B cell (primary cell): ENCODE measurements around the gene MFRP. TPM values are rescaled to one million over a fixed set of nuclear protein-coding genes. Genes with fewer than 3 reads are reported as not detected.

Experiments
- ATAC-seq: fragments of 200-7000 bp; cut with Tn5 transposase; one replicate; pipeline ENCODE4 v1.10.0; 2021; ENCODE audit warnings: low read depth, mild to moderate bottlenecking, moderate number of reproducible peaks, moderate library complexity
- CTCF ChIA-PET: fragments of 350-600 bp; sonication (Branson Sonifier 250); formaldehyde crosslinking; loops from one replicate; lab custom pipeline; 2021; ENCODE audit warnings: antibody characterized with exemption, inconsistent platforms; lab: Charles Lee
- POLR2A ChIA-PET: fragments of 350-600 bp; sonication (Branson Sonifier 250); formaldehyde crosslinking; loops from one replicate; lab custom pipeline; 2021; ENCODE audit warnings: antibody characterized with exemption; lab: Charles Lee
- DNase-seq: peaks from one replicate; pipeline ENCODE4 v3.0.0; 2013
- H2AFZ ChIP-seq: 2 replicates; pipeline ENCODE4 v1.6.1; 2012; ENCODE audit warnings: mild to moderate bottlenecking, low read depth, low read length; ENCODE audit not compliant: insufficient read depth, poor library complexity, severe bottlenecking
- H3K27ac ChIP-seq, 2 donors: 1 replicate in 1 of 2; 2 replicates in 1 of 2; pipeline ENCODE4 v1.5.1; 2012 to 2013; ENCODE audit warnings: low read length in 2 of 2, mild to moderate bottlenecking in 2 of 2, moderate library complexity in 1 of 2
- H3K27me3 ChIP-seq, 4 experiments: fragments of 200-600 bp in 1 of 4; sonication (generic) in 1 of 4; replicated peaks in 1 of 4; 1 replicate in 2 of 4; 2 replicates in 2 of 4; pipeline versions ENCODE4 v1.6.1 to v1.7.0; 2013 to 2016; ENCODE audit warnings: low read length in 3 of 4, mild to moderate bottlenecking in 2 of 4, mixed read lengths in 1 of 4, moderate library complexity in 1 of 4; ENCODE audit not compliant: insufficient read depth in 4 of 4, control insufficient read depth in 3 of 4; ENCODE audit errors: control extremely low read depth in 1 of 4
- H3K36me3 ChIP-seq, 2 experiments: replicated peaks in 1 of 2; 1 replicate in 1 of 2; 2 replicates in 1 of 2; pipeline versions ENCODE4 v1.6.1 to v1.7.1; 2013; ENCODE audit warnings: low read length in 1 of 2; ENCODE audit not compliant: insufficient read depth in 2 of 2, control insufficient read depth in 1 of 2; ENCODE audit errors: control extremely low read depth in 1 of 2, extremely low read depth in 1 of 2
- H3K4me1 ChIP-seq, 2 donors: fragments of 200-600 bp in 1 of 2; sonication (generic) in 1 of 2; 1 replicate in 1 of 2; 2 replicates in 1 of 2; pipeline versions ENCODE4 v1.5.1 to v1.6.1; 2013 to 2017; ENCODE audit warnings: low read length in 2 of 2; ENCODE audit not compliant: control insufficient read depth in 2 of 2, insufficient read depth in 2 of 2
- H3K4me2 ChIP-seq: replicated peaks from 2 replicates; pipeline ENCODE3; 2012; ENCODE audit warnings: mild to moderate bottlenecking, low read depth, low read length; ENCODE audit not compliant: poor library complexity, severe bottlenecking
- H3K4me3 ChIP-seq, 5 experiments: fragments of 200-600 bp in 1 of 5; sonication (generic) in 1 of 5; 1 replicate in 3 of 5; 2 replicates in 2 of 5; pipeline versions ENCODE4 v1.5.1 to v1.7.0; 2011 to 2016; ENCODE audit warnings: low read length in 4 of 5, mild to moderate bottlenecking in 4 of 5, low read depth in 2 of 5, control low read depth in 1 of 5, moderate library complexity in 1 of 5; ENCODE audit not compliant: insufficient read depth in 1 of 5; ENCODE audit errors: control extremely low read depth in 1 of 5, extremely low read depth in 1 of 5
- H3K79me2 ChIP-seq: fragments of 200-600 bp; sonication (generic); one replicate; pipeline ENCODE4 v1.6.0; 2016; ENCODE audit warnings: low read length; ENCODE audit not compliant: control insufficient read depth, insufficient read depth
- H3K9ac ChIP-seq: fragments of 200-600 bp; sonication (generic); 2 replicates; pipeline ENCODE4 v1.6.1; 2017; ENCODE audit warnings: mild to moderate bottlenecking, low read length, moderate library complexity
- H3K9me3 ChIP-seq, 3 donors: one replicate each; pipeline versions ENCODE4 v1.6.1 to v1.7.1; 2013; ENCODE audit warnings: low read length in 2 of 3; ENCODE audit not compliant: control insufficient read depth in 2 of 3, insufficient read depth in 1 of 3; ENCODE audit errors: control extremely low read depth in 1 of 3
- H4K20me1 ChIP-seq: 2 replicates; pipeline ENCODE4 v1.6.0; 2012; ENCODE audit warnings: mild to moderate bottlenecking, low read length; ENCODE audit not compliant: insufficient read depth, control insufficient read depth, poor library complexity, severe bottlenecking
- H3K27ac Mint-ChIP-seq: one replicate; pipeline ENCODE4 v1.8.0; 2021; ENCODE audit warnings: mixed read lengths
- H3K27me3 Mint-ChIP-seq: one replicate; pipeline ENCODE4 v1.8.0; 2021; ENCODE audit warnings: mixed read lengths
- H3K4me1 Mint-ChIP-seq: one replicate; pipeline ENCODE4 v1.8.0; 2021; ENCODE audit warnings: mixed read lengths
- H3K4me3 Mint-ChIP-seq: one replicate; pipeline ENCODE4 v1.8.0; 2021; ENCODE audit warnings: mixed read lengths
- H3K9me3 Mint-ChIP-seq: one replicate; pipeline ENCODE4 v1.8.0; 2022; ENCODE audit warnings: mixed read lengths; ENCODE audit not compliant: insufficient read depth
- CTCF ChIP-seq: fragments of 200-600 bp; IDR thresholded peaks from one replicate; pipeline ENCODE4 v1.8.0; 2022; ENCODE audit warnings: antibody characterized with exemption, mild to moderate bottlenecking
- EZH2 ChIP-seq: IDR thresholded peaks from 2 replicates; pipeline ENCODE4 v1.6.1; 2012; ENCODE audit warnings: borderline replicate concordance, low read depth, mild to moderate bottlenecking, moderate library complexity, low read length; ENCODE audit not compliant: insufficient read depth, poor library complexity, severe bottlenecking
- WGBS: methylation state at CpG from one replicate; pipeline ENCODE4 v1.1.5; 2013; ENCODE audit warnings: missing lambda C conversion rate; ENCODE audit not compliant: insufficient coverage; 5-methylcytosine and 5-hydroxymethylcytosine counted together
- intact Hi-C: fragments of 100-400 bp; cut with micrococcal nuclease; formaldehyde crosslinking; loops from one replicate; pipeline ENCODE4 v1.10.0; 2022
- polyA plus RNA-seq: library from polyadenylated mRNA; depleted of rRNA; stranded (reverse); fragments of >200 nt; gene quantifications from 2 replicates; pipeline ENCODE4 v1.2.3, GENCODE V29; 2012
- total RNA-seq, 2 donors: library from RNA; stranded (reverse); fragments of 120-200 nt in 1 of 2; gene quantifications; 1 replicate in 1 of 2; 2 replicates in 1 of 2; pipeline versions ENCODE4 v1.2.3 to v1.2.4, GENCODE V29; 2013 to 2022

The MFRP gene
- total and polyA plus RNA-seq, 2 donors (not counting 1 experiment from before 2014, with no cell fraction given), result not detected

- TF ChIP-seq EZH2, result no peak
- TF ChIP-seq CTCF, result peak; percentile 87
- Histone ChIP-seq H3K27me3 (peaks cover 0 to 16% (median 4%) of the 10 kb centered on the region in 4 experiments), H3K27ac (no peak overlapping the region), H3K36me3 (no peaks in the 10 kb centered on the region), H3K4me3 (no peak overlapping the region), H3K9ac (no peak overlapping the region), H3K4me1 (peaks cover 9 to 25% of the 10 kb centered on the region in 2 donors), H3K4me2 (no peak overlapping the region), H3K9me3 (peaks cover 0 to 4% (median 0%) of the 10 kb centered on the region in 3 donors), H2AFZ (peak overlapping the region; percentile 0), H3K79me2 (no peaks in the 10 kb centered on the region), H4K20me1 (no peaks in the 10 kb centered on the region)
- ATAC-seq, result no peak
- Mint-ChIP-seq H3K9me3 (no peaks in the 10 kb centered on the region), H3K4me3 (peak overlapping the region; percentile 44), H3K4me1 (peaks cover 26% of the 10 kb centered on the region), H3K27ac (no peak overlapping the region), H3K27me3 (peaks cover 5% of the 10 kb centered on the region)
- 31% methylated on average over 7 of the region's 8 CpGs for WGBS
- intact Hi-C loops, result loop anchor here (1.0 kb wide), 2 partner anchors 118 to 155 kb away; partner anchors contain the start of gene NLRX1
- DNase-seq, result peak; percentile 81
- ChIA-PET CTCF (interaction anchor here (0.6 to 4.5 kb wide), 29 partner anchors 9 to 229 kb away, joined by 3 to 45 read pairs (median 5); partner anchors contain the start of genes C2CD2L, CBL, DPAGT1 and RNF26), POLR2A (no interaction called here)
Measured at GRCh38 chr11:119323532-119324033, 22.9 kb downstream of the MFRP start.

- H3K4me1 Mint-ChIP-seq, result peaks cover 27% of the 10 kb centered on the region
Measured at GRCh38 chr11:119322921-119323531, 23.5 kb downstream of the MFRP start.

More at GRCh38 chr11:119322921-119323531, 23.5 kb downstream of the MFRP start:
- no peak overlapping the region for H3K4me3 ChIP-seq
- intact Hi-C loops, result loop anchor here (1.0 kb wide), 2 partner anchors 118 to 155 kb away; partner anchors contain the start of gene NLRX1
- Mint-ChIP-seq H3K9me3 (no peaks in the 10 kb centered on the region), H3K4me3 (no peak overlapping the region), H3K27me3 (peaks cover 5% of the 10 kb centered on the region), H3K27ac (no peak overlapping the region)
- TF ChIP-seq CTCF, result no peak
- no peak for TF ChIP-seq EZH2
- POLR2A ChIA-PET, result no interaction called here
- H3K36me3 ChIP-seq, result no peaks in the 10 kb centered on the region
- H3K27ac ChIP-seq, result no peak overlapping the region
- no peaks in the 10 kb centered on the region for H4K20me1 ChIP-seq
- ATAC-seq (no peak), DNase-seq (no peak)
- H3K4me2 ChIP-seq, result no peak overlapping the region
- CTCF ChIA-PET, result interaction anchor here (0.7 to 4.5 kb wide), 24 partner anchors 8 to 229 kb away, joined by 3 to 45 read pairs (median 5); partner anchors contain the start of genes C2CD2L, CBL, DPAGT1 and RNF26
- peaks cover 0 to 21% (median 6%) of the 10 kb centered on the region in 4 experiments for H3K27me3 ChIP-seq
- 87% methylated on average over 8 of the region's 20 CpGs for WGBS
- peaks cover 9 to 27% of the 10 kb centered on the region in 2 donors for H3K4me1 ChIP-seq
- no peaks in the 10 kb centered on the region for H3K79me2 ChIP-seq
- H3K9ac ChIP-seq, result no peak overlapping the region
- peak overlapping the region; percentile 0 for H2AFZ ChIP-seq
- peaks cover 0 to 4% (median 0%) of the 10 kb centered on the region in 3 donors for H3K9me3 ChIP-seq
